GM10266 (cell line): ENCODE results near the gene SIGLEC11.
"Not testable (repeated sequence)": the region's sequence is repeated elsewhere in the genome, so short reads cannot be mapped to it uniquely, and the experiment has no call there.

Experiments used
- DNase-seq: peaks from one replicate; pipeline ENCODE4 v3.0.0; 2012; ENCODE audit errors: extremely low spot score
- TF ChIP-seq, protein P1 (sequence below): IDR thresholded peaks from 2 replicates; pipeline ENCODE4 v1.5.1; 2012; ENCODE audit warnings: mild to moderate bottlenecking, low read depth; ENCODE audit not compliant: control insufficient read depth, insufficient read depth; ENCODE audit errors: missing control alignments

The SIGLEC11 gene

GRCh38 chr19:49960980-49961379 lies at the start of gene SIGLEC11:
Gene SIGLEC11 (minus strand): TSS chr19:49961172. CDS start chr19:49961081, 91 bp downstream.
- not testable (repeated sequence) for DNase-seq

DNA sequence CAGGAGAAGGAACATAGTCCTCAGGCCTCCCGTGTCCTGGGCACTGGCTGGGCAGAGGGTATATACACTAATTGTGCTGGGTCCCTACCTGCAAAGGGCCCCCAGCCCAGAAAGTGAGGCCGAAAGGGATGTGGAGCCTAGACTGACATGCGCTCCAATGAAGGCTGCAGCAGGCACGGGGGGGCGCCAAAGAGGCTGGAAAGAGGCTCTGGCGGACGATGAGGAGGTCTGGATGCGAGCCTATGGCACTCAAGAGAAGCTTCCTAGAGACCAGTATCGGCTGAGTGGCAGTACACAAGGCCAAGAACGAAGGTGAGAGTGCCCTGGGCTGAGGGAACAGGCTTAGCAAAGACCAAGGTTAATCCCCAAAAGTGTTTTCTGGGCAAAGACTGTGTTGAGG lies 47.6 kb upstream of the SIGLEC11 start:
- TF ChIP-seq, protein P1, sequence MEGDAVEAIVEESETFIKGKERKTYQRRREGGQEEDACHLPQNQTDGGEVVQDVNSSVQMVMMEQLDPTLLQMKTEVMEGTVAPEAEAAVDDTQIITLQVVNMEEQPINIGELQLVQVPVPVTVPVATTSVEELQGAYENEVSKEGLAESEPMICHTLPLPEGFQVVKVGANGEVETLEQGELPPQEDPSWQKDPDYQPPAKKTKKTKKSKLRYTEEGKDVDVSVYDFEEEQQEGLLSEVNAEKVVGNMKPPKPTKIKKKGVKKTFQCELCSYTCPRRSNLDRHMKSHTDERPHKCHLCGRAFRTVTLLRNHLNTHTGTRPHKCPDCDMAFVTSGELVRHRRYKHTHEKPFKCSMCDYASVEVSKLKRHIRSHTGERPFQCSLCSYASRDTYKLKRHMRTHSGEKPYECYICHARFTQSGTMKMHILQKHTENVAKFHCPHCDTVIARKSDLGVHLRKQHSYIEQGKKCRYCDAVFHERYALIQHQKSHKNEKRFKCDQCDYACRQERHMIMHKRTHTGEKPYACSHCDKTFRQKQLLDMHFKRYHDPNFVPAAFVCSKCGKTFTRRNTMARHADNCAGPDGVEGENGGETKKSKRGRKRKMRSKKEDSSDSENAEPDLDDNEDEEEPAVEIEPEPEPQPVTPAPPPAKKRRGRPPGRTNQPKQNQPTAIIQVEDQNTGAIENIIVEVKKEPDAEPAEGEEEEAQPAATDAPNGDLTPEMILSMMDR: peak; percentile 19
- DNase-seq: no peak

DNA sequence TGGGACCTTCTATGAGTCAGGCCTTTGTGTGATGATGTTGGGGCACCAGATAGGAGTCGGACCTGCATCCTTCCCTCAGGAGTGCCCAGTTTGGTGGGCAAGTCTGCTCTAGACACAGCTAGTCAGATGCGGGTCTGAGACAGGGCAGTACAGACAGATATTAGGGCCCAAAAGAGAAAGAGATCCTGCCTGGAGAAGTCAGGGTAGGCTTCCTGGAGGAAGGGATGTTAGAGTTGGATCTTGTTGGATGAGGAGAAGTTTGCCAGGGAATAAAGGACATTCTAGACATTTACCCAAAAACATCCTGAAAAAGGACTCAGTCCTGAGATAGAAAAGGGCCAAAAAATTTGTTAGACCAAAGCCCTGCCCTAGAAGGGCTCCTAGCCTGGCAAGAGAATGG lies 47.0 kb upstream of the SIGLEC11 start:
- DNase-seq: no peak
- TF ChIP-seq, protein P1: no peak

GRCh38 chr19:50007170-50007569 lies 46.2 kb upstream of the SIGLEC11 start:
- no peak for DNase-seq
- TF ChIP-seq, protein P1: no peak

GRCh38 chr19:50005428-50005827 lies 44.5 kb upstream of the SIGLEC11 start:
- TF ChIP-seq, protein P1: no peak
- DNase-seq: no peak

DNA sequence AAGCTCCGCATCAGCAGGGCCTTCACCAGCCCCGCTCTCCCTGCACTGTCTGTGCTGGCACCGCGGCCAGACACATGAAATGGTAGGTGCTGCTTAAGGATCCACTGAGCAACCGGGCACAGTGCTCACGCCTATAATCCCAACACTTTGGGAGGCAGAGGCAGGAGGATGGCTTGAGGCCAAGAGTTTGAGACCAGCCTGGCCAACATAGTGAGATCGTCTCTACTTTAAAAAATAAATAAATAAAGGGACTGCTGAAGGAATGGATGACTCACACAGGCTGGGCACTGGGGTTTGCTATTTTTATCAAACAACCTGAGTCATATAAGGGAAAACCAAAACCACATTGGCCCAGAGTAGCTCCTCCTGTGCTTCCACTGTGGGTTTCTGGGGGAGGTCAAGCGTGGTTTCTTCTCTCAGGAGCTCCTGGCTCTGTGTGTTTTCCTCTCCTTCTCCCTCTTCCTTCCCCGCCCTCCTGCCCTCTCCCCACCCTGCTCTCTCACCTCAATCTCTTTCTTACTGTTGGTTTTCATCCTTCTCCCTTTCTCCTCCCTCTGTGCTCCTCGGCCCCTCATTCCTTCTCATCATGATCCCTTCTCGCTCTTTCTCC lies 42.9 kb upstream of the SIGLEC11 start:
- DNase-seq: peak; percentile 57
- TF ChIP-seq, protein P1: no peak

GRCh38 chr19:50003254-50003788 lies 42.3 kb upstream of the SIGLEC11 start:
- no peak for DNase-seq

More at GRCh38 chr19:50003254-50003788, 42.3 kb upstream of the SIGLEC11 start:
- TF ChIP-seq, protein P1: no peak
